ENCODE results near the gene PRX. TPM values are rescaled to one million over a fixed set of nuclear protein-coding genes. Genes with fewer than 3 reads are reported as not detected.

Gene PRX
- total RNA-seq, 1 experiment from 2014 or later, result 4.8 TPM

- Histone ChIP-seq H3K4me3 (replicated peaks in 1 of 2; ENCODE audit: low read depth in 1 of 2, low read length in 2 of 2) (peak within 1 kb of the TSS; percentile 78 to 95), H3K79me2 (ENCODE audit: insufficient read depth, low read length) (peaks cover 38% of the 10 kb centered on the region), H3K27ac (ENCODE audit: low read depth, low read length) (peak within 1 kb of the TSS; percentile 57), H3K9me2 (ENCODE audit: insufficient read depth) (no peaks in the 10 kb centered on the region), H3K9ac (ENCODE audit: low read length) (peak within 1 kb of the TSS; percentile 74), H3K4me1 (ENCODE audit: control insufficient read depth in 1 of 2, insufficient read depth in 2 of 2, low read length in 2 of 2) (peaks cover 4 to 14% of the 10 kb centered on the region in 2 experiments; a peak in 3 of 4 replicates), H3K27me3 (ENCODE audit: insufficient read depth, low read length) (no peaks in the 10 kb centered on the region), H4K20me1 (ENCODE audit: insufficient read depth) (no peaks in the 10 kb centered on the region), H2AFZ (ENCODE audit: low read depth, low read length, poor library complexity, severe bottlenecking) (no peak within 1 kb of the TSS), H3K4me2 (ENCODE audit: low read length) (peak within 1 kb of the TSS; percentile 90), H3K36me3 (ENCODE audit: control insufficient read depth in 1 of 2, insufficient read depth in 2 of 2, low read length in 2 of 2) (no peaks in the 10 kb centered on the region; a peak in 1 of 4 replicates), H3K9me3 (ENCODE audit: control insufficient read depth in 1 of 2, insufficient read depth in 1 of 2, low read depth in 1 of 2, low read length in 2 of 2) (no peaks in the 10 kb centered on the region)
- RAD21 ChIA-PET (ENCODE audit: low non-redundant PET in 1 of 2, low total read pairs in 2 of 2, uncharacterized antibody in 2 of 2, unreplicated experiment in 2 of 2), result no interaction called here
- ATAC-seq (peak; percentile 97), DNase-seq (ENCODE audit: low read depth, low spot score) (peak; percentile 97)
- POLR2A ChIA-PET, result interaction anchor here (0.6 to 1.4 kb wide), 7 partner anchors 13 to 1345 kb away, joined by 3 to 5 read pairs (median 3); partner anchors contain the start of gene SERTAD1
- CTCF ChIA-PET, result interaction anchor here (0.6 to 0.8 kb wide), 2 partner anchors 43 to 287 kb away, joined by 3 to 4 read pairs; no protein-coding TSS in a partner anchor
- intact Hi-C loops (cut with micrococcal nuclease), result no loop called here
- no TSS peak for BruUV-seq (replicated peaks)
- peak; percentile 76 for TF ChIP-seq POLR2A (IDR thresholded peaks at IDR 0.05; ENCODE audit: borderline replicate concordance, extremely low read depth, insufficient read depth, insufficient read length)
- TF ChIP-seq SIN3A (IDR thresholded peaks at IDR 0.05; ENCODE audit: low read depth), result peak; percentile 62
- no peak for TF ChIP-seq ZNF274 (IDR thresholded peaks at IDR 0.05; ENCODE audit: low read depth, low read length)
- TF ChIP-seq MAX (IDR thresholded peaks at IDR 0.05), result peak; percentile 95
- peak; percentile 92 for TF ChIP-seq YY1 (IDR thresholded peaks at IDR 0.05; ENCODE audit: extremely low read depth, insufficient replicate concordance, low read depth, low read length)
- peak; percentile 27 for TF ChIP-seq TCF7L2 (IDR thresholded peaks at IDR 0.05; ENCODE audit: borderline replicate concordance, extremely low read depth, insufficient read depth, insufficient read length)
- 0 out of 2 replicates have a peak, but pooled peaks have one; percentile 15 for TF ChIP-seq EGR1 (IDR thresholded peaks at IDR 0.05; ENCODE audit: low read depth)
- peak; percentile 27; the same call in 1 of the 2 replicates for TF ChIP-seq ZFX (IDR thresholded peaks at IDR 0.05)
- TF ChIP-seq, protein P1, sequence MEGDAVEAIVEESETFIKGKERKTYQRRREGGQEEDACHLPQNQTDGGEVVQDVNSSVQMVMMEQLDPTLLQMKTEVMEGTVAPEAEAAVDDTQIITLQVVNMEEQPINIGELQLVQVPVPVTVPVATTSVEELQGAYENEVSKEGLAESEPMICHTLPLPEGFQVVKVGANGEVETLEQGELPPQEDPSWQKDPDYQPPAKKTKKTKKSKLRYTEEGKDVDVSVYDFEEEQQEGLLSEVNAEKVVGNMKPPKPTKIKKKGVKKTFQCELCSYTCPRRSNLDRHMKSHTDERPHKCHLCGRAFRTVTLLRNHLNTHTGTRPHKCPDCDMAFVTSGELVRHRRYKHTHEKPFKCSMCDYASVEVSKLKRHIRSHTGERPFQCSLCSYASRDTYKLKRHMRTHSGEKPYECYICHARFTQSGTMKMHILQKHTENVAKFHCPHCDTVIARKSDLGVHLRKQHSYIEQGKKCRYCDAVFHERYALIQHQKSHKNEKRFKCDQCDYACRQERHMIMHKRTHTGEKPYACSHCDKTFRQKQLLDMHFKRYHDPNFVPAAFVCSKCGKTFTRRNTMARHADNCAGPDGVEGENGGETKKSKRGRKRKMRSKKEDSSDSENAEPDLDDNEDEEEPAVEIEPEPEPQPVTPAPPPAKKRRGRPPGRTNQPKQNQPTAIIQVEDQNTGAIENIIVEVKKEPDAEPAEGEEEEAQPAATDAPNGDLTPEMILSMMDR (IDR thresholded peaks at IDR 0.05 in 2 of 3, conservative IDR thresholded peaks at IDR 0.05 in 1 of 3; ENCODE audit: borderline replicate concordance in 1 of 3, insufficient read depth in 1 of 3, low read depth in 2 of 3, low read length in 2 of 3), result no peak
- peak; percentile 77 for TF ChIP-seq SP1 (IDR thresholded peaks at IDR 0.05; ENCODE audit: low read depth)
- TF ChIP-seq POLR2AphosphoS5 (IDR thresholded peaks at IDR 0.05; ENCODE audit: low read depth, low read length), result peak; percentile 92
- TF ChIP-seq RAD21 (IDR thresholded peaks at IDR 0.05; ENCODE audit: low read depth), result no peak
- no peak for TF ChIP-seq EZH2 (IDR thresholded peaks at IDR 0.05)
These were observed 64.9 kb downstream of the PRX start, which contains the start of the genes C19orf47 and PLD3 for GRCh38 chr19:40348125-40348913. Gene C19orf47 (minus strand): TSS chr19:40348397. CDS start chr19:40341857, 6,540 bp downstream. Gene PLD3 (plus strand): TSS chr19:40348695. CDS start chr19:40366484, 17,789 bp downstream.
